HUES64 (cell line): Measurements from ENCODE around the gene GAB3.
"Not testable (repeated sequence)": the region's sequence is repeated elsewhere in the genome, so short reads cannot be mapped to it uniquely, and the experiment has no call there.

ENCODE experiments used
- H3K27ac ChIP-seq: 2 replicates; pipeline ENCODE4 v1.7.0; 2013; ENCODE audit warnings: low read depth, low read length, inconsistent platforms
- H3K27me3 ChIP-seq: 2 replicates; pipeline ENCODE4 v1.6.1; 2013; ENCODE audit warnings: mild to moderate bottlenecking, low read length; ENCODE audit not compliant: insufficient read depth
- H3K36me3 ChIP-seq: 2 replicates; pipeline ENCODE4 v1.6.1; 2013; ENCODE audit warnings: mild to moderate bottlenecking, low read length; ENCODE audit not compliant: insufficient read depth
- H3K4me1 ChIP-seq: 2 replicates; pipeline ENCODE4 v1.6.1; 2013; ENCODE audit warnings: mild to moderate bottlenecking, low read length, moderate library complexity; ENCODE audit not compliant: insufficient read depth
- H3K4me3 ChIP-seq: 2 replicates; pipeline ENCODE4 v1.5.1; 2013; ENCODE audit warnings: mild to moderate bottlenecking, low read length, moderate library complexity
- H3K9ac ChIP-seq: 2 replicates; pipeline ENCODE4 v1.6.1; 2013; ENCODE audit warnings: mild to moderate bottlenecking, low read depth, low read length
- H3K9me3 ChIP-seq: 2 replicates; pipeline ENCODE4 v1.6.1; 2013; ENCODE audit warnings: low read depth, low read length; ENCODE audit not compliant: insufficient read depth
- WGBS: fragments of 150-250, 120-280 bp; methylation state at CpG from one replicate; pipeline ENCODE4 v1.1.7; 2013; ENCODE audit warnings: missing lambda C conversion rate; 5-methylcytosine and 5-hydroxymethylcytosine counted together

The GAB3 gene

DNA sequence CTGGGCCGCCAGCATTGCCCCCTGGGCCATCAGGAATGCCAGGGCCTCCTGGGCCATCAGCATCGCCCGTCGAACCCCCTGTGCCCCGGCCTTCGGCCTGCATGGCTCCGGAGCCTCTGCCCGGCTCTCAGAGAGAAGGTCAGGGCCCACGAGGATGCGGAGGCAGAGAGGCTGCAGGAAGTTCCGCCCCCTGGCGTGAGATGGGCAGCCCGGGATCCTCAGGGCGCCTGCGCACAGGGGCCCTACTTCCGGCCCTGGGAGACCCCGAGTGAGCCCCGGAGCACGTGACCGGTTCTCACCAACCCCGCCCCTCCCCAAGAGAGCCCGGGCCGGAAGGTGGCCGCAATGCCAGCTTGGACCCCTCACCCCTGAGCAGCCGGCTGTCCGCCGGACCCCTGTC, 97.5 kb downstream of the GAB3 start, which contains the start of gene CTAG2:
Gene CTAG2, minus strand, starts transcription at position 167 of the 400 bp plus-strand sequence. Its CDS starts 64 bp downstream, at position 103.
- H3K9ac ChIP-seq, H3K9me3 ChIP-seq, H3K4me3 ChIP-seq, H3K36me3 ChIP-seq, H3K27me3 ChIP-seq, H3K4me1 ChIP-seq, H3K27ac ChIP-seq: not testable (repeated sequence)
- WGBS: no CpG with 5 or more reads among the region's 27 CpGs

DNA sequence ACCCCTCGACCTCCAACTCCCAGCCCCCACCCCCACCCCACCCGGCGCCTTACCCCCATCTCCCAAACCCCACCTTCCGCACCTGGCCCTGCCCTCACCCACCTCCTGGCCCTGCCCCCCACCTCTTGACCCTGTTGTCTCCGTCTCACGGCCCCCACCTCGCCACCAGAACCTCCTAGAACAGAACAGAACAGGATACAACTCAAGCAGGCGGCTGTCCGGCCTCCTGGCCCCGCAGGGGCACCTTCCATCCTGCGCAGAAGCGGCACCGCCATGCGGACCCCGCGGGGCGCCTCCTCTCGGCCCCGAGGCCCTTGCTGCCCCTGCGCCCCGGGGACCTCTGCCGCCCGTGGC, 97.9 kb downstream of the GAB3 start:
- 93% methylated on average over 16 of the region's 23 CpGs for WGBS
- H3K4me1 ChIP-seq: no peaks in the 10 kb centered on the region
- no peak overlapping the region for H3K27ac ChIP-seq
- H3K9ac ChIP-seq: no peak overlapping the region
- H3K9me3 ChIP-seq: no peaks in the 10 kb centered on the region
- no peaks in the 10 kb centered on the region for H3K36me3 ChIP-seq
- H3K27me3 ChIP-seq: no peaks in the 10 kb centered on the region
- no peak overlapping the region for H3K4me3 ChIP-seq

DNA sequence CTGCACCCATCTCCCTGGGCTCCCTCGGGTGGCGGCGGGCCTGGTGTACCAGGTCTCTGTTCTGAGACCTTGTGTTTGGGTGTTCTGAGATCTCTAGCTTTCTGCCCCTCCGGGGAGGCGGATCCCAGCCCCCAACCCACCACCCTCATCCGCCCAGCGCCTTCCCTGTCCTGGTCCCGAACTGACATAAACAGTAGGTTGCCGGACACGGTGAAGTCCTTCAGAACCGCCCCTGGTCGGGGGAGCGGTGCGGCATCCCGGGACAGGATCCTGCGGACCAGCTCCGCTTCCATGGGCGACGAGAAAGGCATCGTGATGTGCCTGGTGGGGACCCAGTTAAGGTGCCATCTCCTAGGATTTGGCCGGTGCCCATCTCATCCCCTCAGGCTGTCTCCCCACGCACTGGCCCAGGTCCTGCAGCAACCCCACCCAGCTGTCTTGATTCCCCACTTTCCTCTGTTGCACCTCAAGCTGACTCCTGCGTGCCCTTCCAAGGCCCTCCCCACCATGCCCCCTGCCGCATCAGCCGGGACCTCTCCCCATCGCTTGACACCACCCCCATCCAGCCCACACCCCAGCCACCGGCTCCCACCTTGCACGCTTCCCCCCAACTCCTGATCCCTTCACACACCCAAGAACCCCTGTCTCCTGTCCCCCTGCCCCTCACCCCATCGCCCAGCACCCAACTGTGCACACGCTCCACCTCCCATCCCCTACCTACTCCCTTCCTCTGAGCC, 98.4 kb downstream of the GAB3 start:
- 92% methylated on average over 29 of the region's 30 CpGs for WGBS
- H3K27me3 ChIP-seq: no peaks in the 10 kb centered on the region
- H3K27ac ChIP-seq: no peak overlapping the region
- no peaks in the 10 kb centered on the region for H3K36me3 ChIP-seq
- no peak overlapping the region for H3K4me3 ChIP-seq
- H3K4me1 ChIP-seq: no peaks in the 10 kb centered on the region
- H3K9me3 ChIP-seq: no peaks in the 10 kb centered on the region
- no peak overlapping the region for H3K9ac ChIP-seq

DNA sequence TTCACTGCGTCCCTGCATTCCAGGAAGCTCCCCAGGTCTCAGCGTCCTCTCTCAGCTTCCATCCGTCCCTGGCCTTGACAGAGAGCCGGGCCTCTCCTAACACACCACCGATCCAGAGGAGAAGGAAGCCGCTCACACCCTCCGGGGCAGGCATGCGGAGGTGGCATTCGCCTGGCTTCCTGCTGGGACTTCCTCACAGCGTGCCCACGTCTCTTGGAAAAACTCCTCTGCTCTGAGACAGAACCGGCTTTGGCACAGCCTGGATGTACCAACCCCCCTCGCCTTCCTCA, 100.7 kb downstream of the GAB3 start:
- H3K27ac ChIP-seq: no peak overlapping the region
- no peak overlapping the region for H3K4me3 ChIP-seq
- no peak overlapping the region for H3K9ac ChIP-seq
- no peaks in the 10 kb centered on the region for H3K9me3 ChIP-seq
- no peaks in the 10 kb centered on the region for H3K4me1 ChIP-seq
- WGBS: 60% methylated on average over 10 of the region's 13 CpGs
- H3K36me3 ChIP-seq: no peaks in the 10 kb centered on the region
- no peaks in the 10 kb centered on the region for H3K27me3 ChIP-seq

DNA sequence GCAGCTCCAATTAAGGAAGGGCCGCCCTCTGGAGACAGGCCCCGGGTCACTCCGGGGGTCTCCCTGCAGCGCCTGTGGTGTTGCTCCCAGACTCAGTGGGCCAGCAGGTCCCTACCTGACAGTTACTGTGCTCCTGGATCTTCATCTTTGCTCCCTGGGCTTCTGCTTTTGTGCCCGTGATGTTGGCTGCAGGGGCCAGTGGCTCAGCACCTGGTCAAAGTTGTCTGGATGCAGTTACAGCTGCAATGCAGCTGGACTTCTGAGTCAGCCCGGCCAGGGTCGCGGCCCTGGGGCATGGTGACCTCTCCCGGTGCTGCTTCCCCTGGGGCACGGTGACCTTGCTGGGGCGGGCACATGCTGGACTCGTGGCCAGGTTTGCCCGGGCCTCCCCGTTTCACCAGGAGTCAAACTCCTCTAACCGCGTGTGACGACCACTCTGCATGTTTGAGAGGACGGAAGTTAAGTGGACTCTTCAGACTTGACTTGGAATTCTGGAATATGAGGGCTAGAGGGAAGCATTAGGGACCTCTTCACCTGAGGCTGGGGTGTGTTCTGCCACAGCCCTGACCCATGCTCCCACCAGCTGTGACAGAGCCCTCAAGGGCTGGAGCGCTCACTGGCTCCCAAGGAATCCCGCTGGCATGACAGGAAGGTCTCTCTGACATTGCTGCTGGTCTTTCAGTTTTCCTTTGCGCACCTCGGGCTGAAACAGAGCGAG, 101.2 kb downstream of the GAB3 start:
- Histone ChIP-seq H3K36me3 (no peaks in the 10 kb centered on the region), H3K4me1 (no peaks in the 10 kb centered on the region), H3K27me3 (no peaks in the 10 kb centered on the region), H3K9ac (no peak overlapping the region), H3K27ac (no peak overlapping the region), H3K9me3 (no peaks in the 10 kb centered on the region), H3K4me3 (no peak overlapping the region)
- 89% methylated on average over 23 of the region's 23 CpGs for WGBS

DNA sequence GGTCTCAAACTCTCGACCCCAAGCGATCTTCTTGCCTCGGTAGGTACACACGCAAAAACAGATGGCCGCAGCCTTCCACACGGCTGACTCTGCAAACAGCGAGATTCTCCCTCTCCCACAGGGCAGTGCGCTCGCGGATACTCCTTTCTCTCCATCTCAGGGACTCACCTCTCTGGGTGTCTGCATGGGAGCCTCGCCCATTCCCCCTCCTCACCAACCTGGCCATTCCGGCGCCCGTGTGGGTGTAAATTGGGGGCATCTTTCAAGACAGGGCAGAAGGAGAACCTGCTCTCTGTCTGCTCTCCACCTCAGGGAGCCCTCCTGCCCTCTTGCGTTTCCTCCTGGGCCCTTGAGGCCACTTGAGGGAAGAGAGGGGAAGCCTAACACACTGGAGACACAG, 101.9 kb downstream of the GAB3 start:
- H3K9ac ChIP-seq: no peak overlapping the region
- no peaks in the 10 kb centered on the region for H3K9me3 ChIP-seq
- H3K27me3 ChIP-seq: no peaks in the 10 kb centered on the region
- H3K4me1 ChIP-seq: no peaks in the 10 kb centered on the region
- H3K4me3 ChIP-seq: no peak overlapping the region
- H3K36me3 ChIP-seq: no peaks in the 10 kb centered on the region
- 94% methylated on average over 14 of the region's 15 CpGs for WGBS
- H3K27ac ChIP-seq: no peak overlapping the region

DNA sequence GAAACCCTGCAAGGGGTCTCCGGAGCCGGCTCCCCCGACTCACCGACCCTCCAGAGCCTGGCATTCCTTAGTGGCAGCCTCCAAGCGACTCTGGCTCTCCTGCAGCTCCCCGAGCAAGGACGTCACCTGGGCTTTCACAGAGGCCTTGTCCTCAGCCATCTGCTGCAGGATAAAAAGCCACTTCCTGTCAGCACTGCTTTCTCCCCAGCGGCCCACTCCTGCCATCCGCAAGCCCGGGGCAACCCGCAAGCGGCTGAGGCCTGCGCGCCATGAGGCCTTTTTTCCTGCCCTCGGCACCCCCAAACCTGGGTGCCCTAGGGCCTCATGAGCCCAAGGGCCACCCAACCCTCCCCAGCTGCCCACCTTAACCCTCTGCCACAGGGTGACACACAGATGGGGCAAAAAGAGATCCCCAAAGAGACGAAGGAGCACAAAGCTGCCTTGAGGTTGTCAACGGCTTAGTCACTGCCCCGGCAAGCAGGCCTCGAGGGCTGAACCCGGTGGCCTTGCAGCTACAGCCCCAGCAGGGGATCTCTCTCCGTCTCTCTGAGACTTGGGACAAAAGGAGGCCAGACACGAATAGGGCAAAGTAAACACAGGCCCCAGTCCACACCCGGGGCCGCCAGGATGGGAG, 105.0 kb downstream of the GAB3 start:
- not testable (repeated sequence) for H3K27ac ChIP-seq, H3K9ac ChIP-seq, H3K9me3 ChIP-seq, H3K36me3 ChIP-seq, H3K4me1 ChIP-seq, H3K4me3 ChIP-seq, H3K27me3 ChIP-seq
- WGBS: no CpG with 5 or more reads among the region's 24 CpGs

DNA sequence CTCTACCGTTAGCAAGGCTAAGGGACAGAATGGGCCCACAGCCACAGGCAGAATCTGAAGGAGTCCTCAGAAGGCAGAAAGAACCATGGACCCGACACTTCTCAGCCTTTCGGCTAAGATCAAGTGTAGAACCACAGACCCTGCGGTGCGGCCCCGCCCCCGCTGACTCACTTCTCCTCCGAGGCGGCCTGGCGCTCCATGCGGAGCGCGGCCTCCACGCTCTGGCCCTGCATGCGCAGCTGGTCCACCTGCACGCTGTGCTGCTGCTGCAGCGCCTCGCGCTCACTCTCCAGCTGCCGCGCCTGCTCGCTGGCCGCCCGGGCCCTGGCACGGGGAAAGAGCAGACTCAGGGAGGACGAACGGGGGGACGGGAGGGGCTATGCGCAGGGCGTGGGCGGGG, 107.2 kb downstream of the GAB3 start:
- H3K4me3 ChIP-seq, H3K9me3 ChIP-seq, H3K9ac ChIP-seq, H3K4me1 ChIP-seq, H3K36me3 ChIP-seq, H3K27me3 ChIP-seq, H3K27ac ChIP-seq: not testable (repeated sequence)
- no CpG with 5 or more reads among the region's 31 CpGs for WGBS

DNA sequence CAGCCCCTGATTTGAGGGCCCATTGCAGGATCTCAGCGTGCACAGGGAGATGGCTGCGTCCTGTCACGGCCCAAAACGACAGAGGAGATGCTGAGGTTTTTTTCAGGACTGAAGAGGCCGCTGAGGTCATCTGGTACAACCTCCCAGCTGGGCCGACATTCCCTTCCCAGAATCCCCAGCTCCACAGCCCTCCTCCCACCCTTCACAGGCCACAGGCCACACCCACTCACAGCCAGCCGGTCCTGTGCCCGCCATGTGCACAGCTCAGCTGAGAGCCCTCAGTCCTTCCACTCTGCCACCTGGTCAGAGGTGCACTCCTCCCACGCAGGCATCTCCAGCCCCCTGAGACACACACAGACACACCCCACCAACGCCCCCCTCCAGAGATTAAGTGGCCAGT, 109.1 kb downstream of the GAB3 start:
- H3K4me3 ChIP-seq, H3K9ac ChIP-seq, H3K27me3 ChIP-seq, H3K27ac ChIP-seq, H3K4me1 ChIP-seq, H3K36me3 ChIP-seq, H3K9me3 ChIP-seq: not testable (repeated sequence)
- WGBS: no CpG with 5 or more reads among the region's 10 CpGs

DNA sequence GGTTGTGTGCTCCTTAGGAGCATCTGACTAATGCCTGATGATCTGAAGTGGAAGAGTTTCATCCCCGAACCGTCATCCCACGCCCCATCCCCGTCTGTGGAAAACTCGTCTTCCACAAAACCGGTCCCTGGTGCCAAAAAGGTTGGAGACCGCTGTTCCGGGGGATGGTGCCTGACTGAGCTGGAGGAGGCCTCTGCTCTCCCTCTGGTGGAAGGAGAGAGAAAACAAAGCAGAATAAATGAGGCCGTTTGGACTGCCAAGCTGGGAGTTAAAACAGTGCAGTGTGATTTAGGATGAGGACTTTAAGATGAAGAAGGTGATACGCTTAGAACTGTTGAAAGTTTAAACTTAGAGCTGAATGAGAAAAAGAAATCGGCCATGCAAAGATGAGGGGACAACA, 117.2 kb downstream of the GAB3 start:
- H3K4me1 ChIP-seq, H3K27ac ChIP-seq, H3K9ac ChIP-seq, H3K36me3 ChIP-seq, H3K9me3 ChIP-seq, H3K27me3 ChIP-seq, H3K4me3 ChIP-seq: not testable (repeated sequence)
- WGBS: no CpG with 5 or more reads among the region's 11 CpGs

DNA sequence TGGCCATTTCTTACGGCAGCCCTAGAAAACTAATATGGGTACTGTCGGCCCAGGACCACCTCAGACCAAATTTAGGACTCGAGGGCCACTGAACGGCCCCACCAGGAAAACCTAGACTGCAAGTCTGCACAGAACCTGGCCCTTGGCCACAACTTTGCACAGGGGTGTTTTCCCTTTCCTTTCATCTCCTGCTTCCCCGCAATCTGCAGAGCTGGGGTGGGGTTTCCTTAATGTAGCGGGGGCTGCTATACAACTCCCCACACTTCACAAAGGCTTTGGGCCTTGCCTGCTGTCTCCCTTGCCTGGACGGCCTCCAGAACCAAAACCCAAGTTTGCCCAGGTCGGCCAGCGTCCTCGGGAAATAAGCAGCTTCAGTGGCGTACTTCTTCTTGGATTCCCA, 119.9 kb downstream of the GAB3 start:
- H3K9me3 ChIP-seq, H3K27me3 ChIP-seq, H3K27ac ChIP-seq, H3K9ac ChIP-seq, H3K36me3 ChIP-seq, H3K4me3 ChIP-seq, H3K4me1 ChIP-seq: not testable (repeated sequence)
- WGBS: no CpG with 5 or more reads among the region's 11 CpGs
